Activated gamma-delta T cell treated with anti-CD3 and anti-CD28 coated beads, Interleukin-2, amount 50 U/mL, for 16 hours (primary cell): Measurements from ENCODE around the gene NCOA7.
"Not testable (repeated sequence)": the region's sequence is repeated elsewhere in the genome, so short reads cannot be mapped to it uniquely, and the experiment has no call there.

ENCODE experiments used
- DNase-seq: peaks from one replicate; pipeline ENCODE4 v3.0.0-alpha.2; 2020; ENCODE audit warnings: low read depth

NCOA7 gene

GRCh38 chr6:125918681-125919566 lies 128.2 kb downstream of the NCOA7 start:
- peak; percentile 16 for DNase-seq

DNA sequence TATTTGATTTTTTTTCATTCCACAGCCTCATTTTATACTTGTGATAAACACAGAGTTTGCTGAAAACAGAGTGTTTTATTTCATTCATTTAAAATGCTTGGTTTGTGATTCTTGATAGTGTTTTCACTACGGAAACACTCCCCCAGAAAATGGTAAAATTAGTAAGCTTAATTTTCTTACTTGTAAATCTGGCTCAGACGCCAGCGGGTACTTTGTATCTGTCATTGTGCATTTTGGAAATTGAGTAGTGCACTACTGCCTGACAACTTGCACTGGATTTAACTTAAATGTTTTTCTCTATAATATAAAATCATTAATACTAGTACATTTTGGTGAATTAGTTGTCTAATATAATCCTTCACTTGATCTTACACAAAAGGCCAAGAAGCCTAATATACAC lies 128.9 kb downstream of the NCOA7 start:
- DNase-seq, result no peak

- no peak for DNase-seq
Measured at GRCh38 chr6:125922322-125922860, 131.6 kb downstream of the NCOA7 start.

- no peak for DNase-seq
Measured at GRCh38 chr6:125923366-125923877, 132.7 kb downstream of the NCOA7 start.

DNA sequence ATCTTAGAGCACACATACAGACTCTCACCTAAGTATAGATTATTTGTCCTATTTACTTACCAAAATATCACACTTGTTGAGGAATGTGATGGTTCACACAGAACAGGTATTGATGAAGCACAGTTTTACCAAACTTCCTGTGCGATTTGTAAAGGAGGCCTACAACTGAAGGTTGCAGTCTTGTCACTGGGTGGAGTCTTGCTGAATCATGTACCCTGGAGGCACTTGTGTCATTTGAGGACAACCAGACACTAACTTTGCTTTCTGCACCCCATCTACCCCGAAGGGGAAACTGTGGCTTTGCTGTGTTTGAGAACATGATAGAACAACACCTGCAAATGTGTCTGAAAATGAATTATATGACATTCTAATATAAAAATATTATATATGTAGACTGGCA lies 133.4 kb downstream of the NCOA7 start:
- DNase-seq, result no peak

DNA sequence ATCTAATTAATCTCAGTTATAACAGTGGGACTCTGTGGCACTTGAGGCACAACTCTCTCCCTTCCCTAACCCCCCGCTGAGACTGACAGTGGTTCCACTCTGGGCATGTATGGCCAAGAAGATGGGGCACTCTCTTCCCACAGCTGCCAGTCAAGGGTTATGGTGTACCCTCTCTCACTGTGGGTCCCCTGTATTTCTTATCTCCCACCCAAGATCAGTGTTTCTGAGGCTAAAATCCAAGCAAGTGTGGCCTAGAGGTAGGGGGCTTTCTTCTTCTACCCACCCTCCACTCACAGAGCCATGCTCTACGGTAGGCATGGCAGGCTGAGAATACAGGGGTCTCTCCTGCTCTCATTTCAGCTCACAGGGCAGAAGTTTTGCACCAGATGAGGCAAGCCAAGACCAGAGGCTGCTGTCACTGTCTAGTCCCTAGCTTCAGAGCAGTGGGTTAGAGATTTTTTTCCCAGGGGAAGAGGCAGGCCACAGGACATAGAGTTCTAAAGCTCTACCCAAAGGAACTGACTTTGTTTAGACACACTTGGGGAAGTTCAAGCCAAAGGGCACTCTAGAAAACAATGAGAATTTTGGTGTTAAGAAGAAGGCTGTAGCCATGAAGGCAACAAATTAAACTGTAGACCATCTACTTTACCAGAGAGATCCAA lies 134.1 kb downstream of the NCOA7 start:
- no peak for DNase-seq

DNA sequence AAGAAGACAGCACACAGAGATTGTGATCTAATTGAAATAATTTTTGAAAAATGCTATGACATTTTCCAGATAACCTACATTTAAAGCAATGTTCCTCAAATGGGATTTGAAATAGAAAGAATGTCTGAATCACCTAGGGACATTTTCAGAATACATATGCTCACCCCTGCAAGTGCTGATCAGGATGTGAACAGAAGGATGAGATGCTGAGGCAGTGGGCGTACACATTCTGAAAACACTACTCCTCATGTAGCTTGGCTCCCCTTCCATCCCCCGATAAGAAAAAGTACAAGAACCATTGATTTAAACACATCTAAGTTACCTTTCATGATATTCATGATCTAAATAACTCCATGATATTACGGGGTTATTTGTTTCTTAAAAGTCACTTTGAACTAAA lies 136.0 kb downstream of the NCOA7 start:
- no peak for DNase-seq

GRCh38 chr6:125927761-125928160 lies 137.0 kb downstream of the NCOA7 start:
- no peak for DNase-seq

DNA sequence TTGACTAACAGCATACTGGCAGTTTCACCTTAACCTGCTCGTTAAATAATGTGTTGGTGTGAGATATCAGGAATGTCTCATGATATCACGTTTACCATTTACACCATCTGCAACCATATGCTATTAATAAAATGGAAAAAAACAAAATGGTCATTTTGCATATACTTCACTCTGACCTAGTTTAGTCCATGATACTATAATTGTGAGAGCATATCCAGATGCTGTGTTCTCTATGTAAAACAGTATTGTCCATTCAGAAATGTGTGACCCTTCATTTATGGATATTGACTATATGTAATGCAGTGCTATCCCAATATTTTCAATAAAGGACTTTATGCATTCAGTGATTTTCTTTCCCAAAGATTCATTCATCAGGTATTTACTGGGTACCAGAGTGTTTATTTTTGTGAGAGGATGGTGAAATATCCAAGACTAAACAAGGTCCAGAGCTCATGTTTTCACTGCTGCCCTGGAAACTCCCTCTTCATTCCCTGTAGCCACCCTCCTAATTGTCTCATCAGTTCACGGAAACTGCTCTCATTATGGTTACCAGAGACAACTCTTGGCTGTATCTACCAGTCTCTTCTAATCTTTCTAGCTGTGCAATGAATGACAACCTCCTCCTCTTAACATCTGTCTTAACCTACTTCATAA lies 140.1 kb downstream of the NCOA7 start:
- DNase-seq, result no peak

DNA sequence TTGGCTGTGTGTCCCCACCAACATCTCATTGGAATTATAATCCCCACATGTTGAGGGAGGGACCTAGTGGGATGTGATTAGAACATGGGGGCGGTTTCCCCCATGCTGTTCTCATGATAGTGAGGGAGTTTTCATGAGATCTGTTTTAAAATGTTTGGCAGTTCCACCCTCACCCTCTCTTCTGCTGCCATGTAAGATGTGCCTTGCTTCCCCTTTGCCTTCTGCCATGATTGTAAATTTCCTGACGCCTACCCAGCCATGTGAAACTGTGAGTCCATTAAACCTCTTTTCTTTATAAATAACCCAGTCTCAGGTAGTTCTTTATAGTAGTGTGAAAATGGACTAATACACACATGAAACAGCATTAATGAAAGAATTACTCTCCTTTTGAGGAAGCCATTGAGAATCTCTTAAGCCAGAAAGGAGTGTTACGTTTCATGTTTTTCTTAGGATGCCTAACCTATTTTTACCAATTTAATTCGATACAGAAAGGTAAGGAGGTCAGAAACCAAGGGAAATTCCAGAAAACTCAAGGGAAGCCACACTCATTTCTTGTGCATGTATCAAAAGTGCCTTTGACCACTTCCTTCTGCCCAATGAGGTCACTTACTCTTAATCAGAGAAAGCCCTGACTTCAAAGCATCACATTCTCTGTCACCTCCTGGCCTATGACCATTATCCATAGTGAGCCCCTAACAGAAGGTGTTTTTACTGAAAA lies 141.1 kb downstream of the NCOA7 start:
- no peak for DNase-seq

GRCh38 chr6:125932451-125932795 lies 141.7 kb downstream of the NCOA7 start:
- DNase-seq, result no peak

DNA sequence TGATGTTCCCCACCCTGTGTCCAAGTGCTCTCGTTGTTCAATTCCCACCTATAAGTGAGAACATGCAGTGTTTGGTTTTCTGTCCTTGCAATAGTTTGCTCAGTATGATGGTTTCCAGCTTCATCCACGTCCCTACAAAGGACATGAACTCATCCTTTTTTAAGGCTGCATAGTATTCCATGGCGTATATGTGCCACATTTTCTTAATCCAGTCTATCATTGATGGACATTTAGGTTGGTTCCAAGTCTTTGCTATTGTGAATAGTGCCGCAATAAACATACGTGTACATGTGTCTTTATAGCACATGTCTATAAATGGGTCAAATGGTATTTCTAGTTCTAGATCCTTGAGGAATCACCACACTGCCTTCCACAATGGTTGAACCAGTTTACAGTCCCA lies 144.8 kb downstream of the NCOA7 start:
- DNase-seq, result not testable (repeated sequence)

GRCh38 chr6:125939026-125939425 lies 148.3 kb downstream of the NCOA7 start:
- no peak for DNase-seq

GRCh38 chr6:125939791-125940190 lies 149.0 kb downstream of the NCOA7 start:
- no peak for DNase-seq

DNA sequence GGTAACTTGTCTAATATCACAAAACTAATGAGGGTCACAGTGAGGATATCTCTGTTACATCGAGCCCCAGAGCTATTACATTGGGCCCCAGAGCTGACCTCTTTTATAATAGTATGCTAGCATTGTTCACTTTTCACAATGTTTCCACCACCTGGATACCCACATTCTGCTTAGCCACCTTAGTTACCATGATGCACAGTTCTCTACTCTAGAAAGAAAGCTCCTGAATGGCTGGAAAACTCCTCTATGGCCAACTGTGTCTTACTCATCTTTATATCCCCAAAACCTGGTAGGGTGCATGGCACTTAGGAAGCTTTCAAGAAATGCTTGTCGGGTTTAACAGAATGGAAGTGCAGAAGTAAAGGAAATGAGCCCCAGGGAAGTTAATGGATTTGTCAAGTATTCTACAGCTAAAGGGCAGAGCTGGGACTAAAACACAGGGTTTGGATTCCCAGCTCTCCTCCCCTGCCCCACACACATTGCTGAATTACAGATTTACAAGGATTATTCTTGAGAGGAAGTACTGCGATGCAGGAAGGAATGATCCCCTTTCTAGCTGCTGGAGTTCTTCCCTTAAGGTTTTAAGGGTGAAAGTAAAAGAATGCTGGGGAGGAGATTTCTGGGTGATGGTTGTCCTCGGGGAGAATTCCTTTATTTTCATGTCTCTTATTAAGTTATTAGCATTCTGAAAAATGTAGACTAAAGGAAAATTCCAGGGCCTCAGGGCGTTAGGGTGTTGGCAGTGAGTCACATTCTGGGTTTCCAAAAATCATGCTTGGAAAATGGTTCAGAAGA lies 149.7 kb downstream of the NCOA7 start:
- DNase-seq, result no peak

DNA sequence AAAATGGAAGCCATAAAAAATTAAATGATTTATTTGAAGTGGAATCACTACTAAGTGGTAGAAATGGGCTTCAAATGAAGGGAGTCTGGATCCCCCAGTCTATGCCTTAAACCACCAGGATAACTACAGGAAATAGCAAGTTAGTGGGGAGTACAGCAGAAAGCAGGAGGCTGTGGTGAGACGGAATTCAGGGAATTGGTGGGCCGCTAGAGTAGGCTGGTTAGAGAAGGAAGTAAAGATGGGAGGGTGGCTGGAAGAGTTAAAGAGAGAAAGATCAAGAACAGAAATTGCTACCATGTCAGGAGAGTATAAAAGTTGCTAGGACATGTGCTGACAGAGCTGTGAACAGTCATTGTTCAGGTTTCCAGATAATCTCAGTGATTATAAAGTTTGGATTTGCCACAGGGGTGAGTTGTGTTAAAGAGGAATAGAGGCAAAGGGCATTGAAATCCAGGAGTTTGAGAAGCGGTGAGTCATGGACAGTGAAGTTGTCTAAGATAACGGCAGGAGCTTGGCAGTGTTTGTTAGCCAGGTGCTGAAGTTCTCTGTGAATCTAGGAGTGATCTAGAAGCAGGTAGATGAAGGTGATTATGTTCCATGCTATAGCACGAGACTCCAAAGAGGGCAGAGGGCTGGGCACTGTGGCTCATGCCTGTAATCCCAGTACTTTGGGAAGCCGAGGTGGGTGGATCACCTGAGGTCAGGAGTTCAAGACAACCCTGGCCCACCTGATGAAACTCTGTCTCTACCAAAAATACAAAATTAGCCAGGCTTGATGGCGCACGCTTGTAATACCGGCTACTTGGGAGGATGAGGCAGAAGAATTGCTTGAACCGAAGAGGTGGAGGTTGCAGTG lies 152.1 kb downstream of the NCOA7 start:
- no peak for DNase-seq

DNA sequence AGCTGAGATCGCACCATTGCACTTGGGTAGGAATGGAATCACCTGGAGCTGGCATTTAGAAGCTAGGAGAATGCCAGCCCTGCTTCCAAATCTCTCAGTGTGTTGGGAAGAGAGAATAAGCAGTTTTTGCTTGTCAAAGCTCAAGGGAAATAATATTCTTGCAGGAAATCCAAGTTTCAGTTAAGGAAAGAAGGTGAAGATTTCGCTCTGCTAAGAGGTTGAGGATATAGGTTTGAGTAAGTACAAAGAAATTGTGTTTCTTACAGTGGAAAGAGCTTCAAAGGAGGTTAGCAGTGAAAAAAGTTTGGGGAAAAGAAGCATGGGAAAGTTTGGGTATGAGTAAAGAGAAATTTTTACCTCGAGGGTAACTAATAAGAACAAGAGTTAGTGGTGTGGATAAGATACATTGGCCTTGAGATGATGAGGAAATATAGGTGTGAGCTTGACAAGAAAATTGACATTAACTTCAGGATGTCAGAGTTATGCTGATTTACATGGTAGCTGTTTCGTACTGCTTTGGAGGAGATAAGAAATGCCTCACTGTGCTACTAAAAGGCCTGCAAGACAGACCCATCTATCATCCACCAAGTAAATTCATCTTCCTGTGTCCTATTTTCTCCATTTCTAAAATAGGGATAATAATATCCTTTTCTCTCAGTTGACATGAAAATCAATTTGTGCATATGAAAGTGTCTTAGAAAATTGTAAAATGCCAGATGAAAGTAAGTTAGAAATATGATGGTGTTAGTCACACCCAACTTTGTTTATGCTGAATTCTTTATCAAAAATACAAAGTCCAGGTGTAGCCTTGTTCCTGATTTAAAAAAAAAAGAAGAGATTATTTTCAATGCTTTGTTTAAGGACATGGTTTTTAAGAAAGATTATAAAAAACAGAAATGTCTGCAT lies 153.0 kb downstream of the NCOA7 start:
- no peak for DNase-seq

DNA sequence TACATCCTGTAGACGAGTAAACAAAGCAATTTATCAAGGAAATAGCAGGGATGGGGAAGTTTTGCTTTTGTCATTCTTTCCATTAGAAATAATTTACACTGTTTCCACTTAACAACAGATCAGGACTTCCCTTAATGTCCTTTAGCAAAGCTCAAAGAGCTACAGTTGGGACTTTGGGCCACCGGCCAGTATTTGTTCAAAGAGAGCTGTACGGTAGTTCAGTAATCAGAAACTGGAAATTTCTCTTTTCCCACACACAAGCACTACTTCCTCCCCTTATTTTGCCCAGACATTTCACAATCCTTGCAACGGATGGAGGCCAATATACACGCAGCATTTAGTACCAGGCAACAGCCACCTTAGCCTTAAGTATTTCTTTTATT lies 153.7 kb downstream of the NCOA7 start:
- DNase-seq, result no peak

DNA sequence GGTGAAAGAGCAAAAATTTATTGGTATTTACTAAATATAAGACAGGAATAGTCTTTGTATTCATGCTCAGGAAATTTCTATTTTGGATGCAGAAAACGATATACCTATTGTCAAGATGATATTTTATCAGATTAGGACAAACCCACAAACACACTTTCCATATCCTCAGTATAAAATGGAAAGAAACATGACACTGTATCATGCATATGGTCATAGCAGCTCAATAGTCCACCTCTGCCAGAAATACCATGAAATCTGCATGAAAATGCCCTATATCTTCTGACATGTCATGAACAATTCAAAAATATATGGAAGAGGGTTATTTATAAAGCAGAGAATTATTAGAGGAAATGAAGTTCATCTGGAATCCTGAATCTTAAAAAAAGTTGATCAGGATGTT lies 154.1 kb downstream of the NCOA7 start:
- DNase-seq, result no peak
